GM23338 (cell line): ENCODE data around the gene PREP.

Experiments
- EZH2 ChIP-seq: fragments of 200-600 bp; sonication (generic); IDR thresholded peaks from one replicate; pipeline ENCODE4 v1.8.0; 2017; ENCODE audit warnings: antibody characterized with exemption, mild to moderate bottlenecking, low read depth; ENCODE audit not compliant: unreplicated experiment
- EZH2phosphoT487 ChIP-seq: fragments of 200-600 bp; sonication (generic); IDR thresholded peaks from one replicate; pipeline ENCODE4 v1.8.1; 2018; ENCODE audit warnings: antibody characterized with exemption; ENCODE audit not compliant: unreplicated experiment
- POLR2AphosphoS5 ChIP-seq: IDR thresholded peaks from 2 replicates; pipeline ENCODE4 v1.6.1; 2016; ENCODE audit warnings: antibody characterized with exemption, low read depth
- STAT1 ChIP-seq: IDR thresholded peaks from one replicate; pipeline ENCODE4 v1.6.1; 2016; ENCODE audit warnings: antibody characterized with exemption; ENCODE audit not compliant: unreplicated experiment
- TF ChIP-seq, protein P1 (sequence below), 2 experiments: fragments of 200-600 bp in 1 of 2; sonication (generic) in 1 of 2; conservative IDR thresholded peaks; 2 replicates each; pipeline versions ENCODE4 v1.5.1 to v1.6.1; 2016 to 2017; ENCODE audit warnings: antibody characterized with exemption in 2 of 2, low read depth in 2 of 2, mild to moderate bottlenecking in 2 of 2, moderate library complexity in 1 of 2
- TF ChIP-seq, protein P2 (sequence below): IDR thresholded peaks from one replicate; pipeline ENCODE4 v1.6.1; 2018; ENCODE audit warnings: antibody characterized with exemption; ENCODE audit not compliant: unreplicated experiment

DNA sequence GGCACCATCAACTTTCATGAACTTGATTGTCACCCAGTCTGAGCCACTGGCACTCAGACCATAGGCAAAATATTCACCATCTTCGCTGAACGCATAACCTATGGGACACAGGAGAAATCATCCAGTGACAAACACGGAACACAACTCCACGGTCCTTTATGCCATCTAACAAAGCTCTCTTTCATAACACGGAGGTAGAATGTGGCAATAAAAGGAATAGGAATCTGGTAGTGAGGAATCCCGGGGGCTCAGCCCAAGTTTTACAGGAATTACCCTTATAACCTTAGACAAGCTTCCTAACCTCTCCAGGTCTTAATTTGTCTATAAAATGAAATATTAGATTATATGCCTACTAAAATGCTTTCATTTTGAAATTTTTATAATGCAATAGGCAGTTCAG, 29.4 kb downstream of the PREP start:
- TF ChIP-seq, protein P1, sequence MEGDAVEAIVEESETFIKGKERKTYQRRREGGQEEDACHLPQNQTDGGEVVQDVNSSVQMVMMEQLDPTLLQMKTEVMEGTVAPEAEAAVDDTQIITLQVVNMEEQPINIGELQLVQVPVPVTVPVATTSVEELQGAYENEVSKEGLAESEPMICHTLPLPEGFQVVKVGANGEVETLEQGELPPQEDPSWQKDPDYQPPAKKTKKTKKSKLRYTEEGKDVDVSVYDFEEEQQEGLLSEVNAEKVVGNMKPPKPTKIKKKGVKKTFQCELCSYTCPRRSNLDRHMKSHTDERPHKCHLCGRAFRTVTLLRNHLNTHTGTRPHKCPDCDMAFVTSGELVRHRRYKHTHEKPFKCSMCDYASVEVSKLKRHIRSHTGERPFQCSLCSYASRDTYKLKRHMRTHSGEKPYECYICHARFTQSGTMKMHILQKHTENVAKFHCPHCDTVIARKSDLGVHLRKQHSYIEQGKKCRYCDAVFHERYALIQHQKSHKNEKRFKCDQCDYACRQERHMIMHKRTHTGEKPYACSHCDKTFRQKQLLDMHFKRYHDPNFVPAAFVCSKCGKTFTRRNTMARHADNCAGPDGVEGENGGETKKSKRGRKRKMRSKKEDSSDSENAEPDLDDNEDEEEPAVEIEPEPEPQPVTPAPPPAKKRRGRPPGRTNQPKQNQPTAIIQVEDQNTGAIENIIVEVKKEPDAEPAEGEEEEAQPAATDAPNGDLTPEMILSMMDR (conservative IDR thresholded peaks at IDR 0.05; ENCODE audit: low read depth in 2 of 2): no peak
- TF ChIP-seq EZH2 (no peak), STAT1 (no peak), EZH2phosphoT487 (no peak), POLR2AphosphoS5 (no peak)
- TF ChIP-seq, protein P2, sequence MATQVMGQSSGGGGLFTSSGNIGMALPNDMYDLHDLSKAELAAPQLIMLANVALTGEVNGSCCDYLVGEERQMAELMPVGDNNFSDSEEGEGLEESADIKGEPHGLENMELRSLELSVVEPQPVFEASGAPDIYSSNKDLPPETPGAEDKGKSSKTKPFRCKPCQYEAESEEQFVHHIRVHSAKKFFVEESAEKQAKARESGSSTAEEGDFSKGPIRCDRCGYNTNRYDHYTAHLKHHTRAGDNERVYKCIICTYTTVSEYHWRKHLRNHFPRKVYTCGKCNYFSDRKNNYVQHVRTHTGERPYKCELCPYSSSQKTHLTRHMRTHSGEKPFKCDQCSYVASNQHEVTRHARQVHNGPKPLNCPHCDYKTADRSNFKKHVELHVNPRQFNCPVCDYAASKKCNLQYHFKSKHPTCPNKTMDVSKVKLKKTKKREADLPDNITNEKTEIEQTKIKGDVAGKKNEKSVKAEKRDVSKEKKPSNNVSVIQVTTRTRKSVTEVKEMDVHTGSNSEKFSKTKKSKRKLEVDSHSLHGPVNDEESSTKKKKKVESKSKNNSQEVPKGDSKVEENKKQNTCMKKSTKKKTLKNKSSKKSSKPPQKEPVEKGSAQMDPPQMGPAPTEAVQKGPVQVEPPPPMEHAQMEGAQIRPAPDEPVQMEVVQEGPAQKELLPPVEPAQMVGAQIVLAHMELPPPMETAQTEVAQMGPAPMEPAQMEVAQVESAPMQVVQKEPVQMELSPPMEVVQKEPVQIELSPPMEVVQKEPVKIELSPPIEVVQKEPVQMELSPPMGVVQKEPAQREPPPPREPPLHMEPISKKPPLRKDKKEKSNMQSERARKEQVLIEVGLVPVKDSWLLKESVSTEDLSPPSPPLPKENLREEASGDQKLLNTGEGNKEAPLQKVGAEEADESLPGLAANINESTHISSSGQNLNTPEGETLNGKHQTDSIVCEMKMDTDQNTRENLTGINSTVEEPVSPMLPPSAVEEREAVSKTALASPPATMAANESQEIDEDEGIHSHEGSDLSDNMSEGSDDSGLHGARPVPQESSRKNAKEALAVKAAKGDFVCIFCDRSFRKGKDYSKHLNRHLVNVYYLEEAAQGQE: no peak
